ENCODE results near the gene EHD1. TPM values are rescaled to one million over a fixed set of nuclear protein-coding genes. Genes with fewer than 3 reads are reported as not detected.

EHD1 gene
- total RNA-seq, 1 donor from 2014 or later, result 86.8 TPM

DNA sequence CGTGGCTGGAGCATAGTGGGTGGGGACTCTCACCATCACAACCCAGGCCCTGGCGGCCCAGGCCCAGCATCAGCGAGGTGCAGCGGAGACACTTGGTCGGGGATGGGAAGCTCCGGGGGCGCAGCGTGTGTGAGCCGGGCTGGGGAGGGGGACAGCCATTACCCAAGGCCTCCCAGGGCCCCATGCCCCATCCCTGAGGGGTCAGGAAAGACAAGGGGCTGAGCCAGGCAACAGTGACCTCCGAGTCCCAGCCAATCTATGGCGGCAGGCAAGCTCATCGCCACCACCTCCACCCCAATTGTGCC lies 45.3 kb downstream of the EHD1 start:
- no peaks in the 10 kb centered on the region for H3K4me1 Mint-ChIP-seq
- no peak for DNase-seq (ENCODE audit: low spot score in 2 of 2, unreplicated experiment in 2 of 2)
- TF ChIP-seq, protein P1, sequence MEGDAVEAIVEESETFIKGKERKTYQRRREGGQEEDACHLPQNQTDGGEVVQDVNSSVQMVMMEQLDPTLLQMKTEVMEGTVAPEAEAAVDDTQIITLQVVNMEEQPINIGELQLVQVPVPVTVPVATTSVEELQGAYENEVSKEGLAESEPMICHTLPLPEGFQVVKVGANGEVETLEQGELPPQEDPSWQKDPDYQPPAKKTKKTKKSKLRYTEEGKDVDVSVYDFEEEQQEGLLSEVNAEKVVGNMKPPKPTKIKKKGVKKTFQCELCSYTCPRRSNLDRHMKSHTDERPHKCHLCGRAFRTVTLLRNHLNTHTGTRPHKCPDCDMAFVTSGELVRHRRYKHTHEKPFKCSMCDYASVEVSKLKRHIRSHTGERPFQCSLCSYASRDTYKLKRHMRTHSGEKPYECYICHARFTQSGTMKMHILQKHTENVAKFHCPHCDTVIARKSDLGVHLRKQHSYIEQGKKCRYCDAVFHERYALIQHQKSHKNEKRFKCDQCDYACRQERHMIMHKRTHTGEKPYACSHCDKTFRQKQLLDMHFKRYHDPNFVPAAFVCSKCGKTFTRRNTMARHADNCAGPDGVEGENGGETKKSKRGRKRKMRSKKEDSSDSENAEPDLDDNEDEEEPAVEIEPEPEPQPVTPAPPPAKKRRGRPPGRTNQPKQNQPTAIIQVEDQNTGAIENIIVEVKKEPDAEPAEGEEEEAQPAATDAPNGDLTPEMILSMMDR (IDR thresholded peaks at IDR 0.05; ENCODE audit: unreplicated experiment), result no peak
- no peaks in the 10 kb centered on the region for H3K9me3 Mint-ChIP-seq
- H3K36me3 Mint-ChIP-seq, result peaks cover 1% of the 10 kb centered on the region
- no peak overlapping the region for H3K4me3 Mint-ChIP-seq
- no peak overlapping the region for H3K27ac Mint-ChIP-seq
- no peaks in the 10 kb centered on the region for H3K27me3 Mint-ChIP-seq (ENCODE audit: low read depth)

DNA sequence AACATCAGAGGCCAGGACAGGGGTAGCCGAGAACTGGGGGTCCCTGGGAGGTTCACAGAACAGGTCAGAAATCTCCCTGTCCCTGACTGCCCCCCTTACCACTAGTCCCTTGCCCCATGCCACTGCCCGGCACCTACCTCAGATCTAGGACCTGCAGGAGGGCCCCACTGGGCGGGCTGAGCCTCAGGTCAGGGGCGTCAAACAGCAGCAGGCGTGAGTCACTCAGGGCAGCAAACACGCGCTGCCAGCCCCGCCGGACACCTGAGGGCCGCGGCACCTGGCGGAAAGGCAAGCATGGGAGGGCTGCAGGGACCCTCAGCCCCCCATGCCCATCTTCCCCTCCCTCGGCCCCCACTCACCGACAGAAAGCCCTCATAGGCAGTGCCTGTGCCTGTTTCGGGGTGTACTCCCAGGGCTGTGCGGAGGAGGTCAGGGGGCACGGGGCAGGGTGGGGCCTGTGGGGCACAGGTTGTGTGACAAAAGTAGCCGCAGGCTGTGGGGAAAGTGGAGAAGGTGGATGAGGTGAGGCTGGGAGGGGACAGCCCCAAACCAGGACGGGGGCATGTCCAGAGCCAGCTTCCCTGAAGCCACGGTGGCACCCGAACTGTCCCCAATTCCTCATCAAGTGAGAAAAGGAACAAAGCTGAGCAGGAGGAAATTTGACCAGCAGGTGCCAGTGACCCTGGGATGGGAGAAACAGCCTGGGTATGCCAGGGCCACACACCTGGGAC lies 45.8 kb downstream of the EHD1 start:
- no peak for DNase-seq (ENCODE audit: low spot score in 2 of 2, unreplicated experiment in 2 of 2)
- Mint-ChIP-seq H3K4me3 (no peak overlapping the region), H3K9me3 (no peaks in the 10 kb centered on the region), H3K4me1 (no peaks in the 10 kb centered on the region), H3K27me3 (ENCODE audit: low read depth) (no peaks in the 10 kb centered on the region), H3K27ac (no peak overlapping the region), H3K36me3 (peaks cover 6% of the 10 kb centered on the region)
- TF ChIP-seq, protein P1 (IDR thresholded peaks at IDR 0.05; ENCODE audit: unreplicated experiment), result no peak

DNA sequence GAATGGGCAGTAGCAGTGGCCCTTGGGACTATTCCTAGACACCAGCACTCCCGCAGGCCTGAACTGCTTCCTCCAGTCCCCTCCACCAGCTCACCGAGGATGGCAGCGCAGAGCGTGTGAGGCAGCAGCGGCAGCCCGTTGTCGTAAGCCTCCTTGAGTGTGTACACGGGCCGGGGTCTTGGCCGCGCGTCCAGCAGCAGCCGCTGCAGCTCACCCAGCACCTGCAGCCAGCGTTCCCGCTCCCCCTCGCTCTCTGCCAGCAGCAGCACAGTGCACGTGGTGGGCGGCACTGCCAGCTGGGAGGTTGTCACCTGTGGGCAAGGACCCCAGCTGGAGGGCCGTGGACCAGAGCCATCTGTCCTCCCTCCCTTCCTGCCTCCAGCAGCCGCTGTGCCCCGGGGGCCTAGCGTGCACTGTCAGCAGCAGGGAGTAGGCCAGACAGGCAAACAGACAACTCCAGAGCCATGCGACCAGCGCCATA lies 47.0 kb downstream of the EHD1 start:
- Mint-ChIP-seq H3K36me3 (peaks cover 8% of the 10 kb centered on the region), H3K27me3 (ENCODE audit: low read depth) (no peaks in the 10 kb centered on the region), H3K27ac (no peak overlapping the region), H3K4me1 (no peaks in the 10 kb centered on the region), H3K4me3 (no peak overlapping the region), H3K9me3 (no peaks in the 10 kb centered on the region)
- DNase-seq (ENCODE audit: low spot score in 2 of 2, unreplicated experiment in 2 of 2), result no peak
- TF ChIP-seq, protein P1 (IDR thresholded peaks at IDR 0.05; ENCODE audit: unreplicated experiment), result no peak

DNA sequence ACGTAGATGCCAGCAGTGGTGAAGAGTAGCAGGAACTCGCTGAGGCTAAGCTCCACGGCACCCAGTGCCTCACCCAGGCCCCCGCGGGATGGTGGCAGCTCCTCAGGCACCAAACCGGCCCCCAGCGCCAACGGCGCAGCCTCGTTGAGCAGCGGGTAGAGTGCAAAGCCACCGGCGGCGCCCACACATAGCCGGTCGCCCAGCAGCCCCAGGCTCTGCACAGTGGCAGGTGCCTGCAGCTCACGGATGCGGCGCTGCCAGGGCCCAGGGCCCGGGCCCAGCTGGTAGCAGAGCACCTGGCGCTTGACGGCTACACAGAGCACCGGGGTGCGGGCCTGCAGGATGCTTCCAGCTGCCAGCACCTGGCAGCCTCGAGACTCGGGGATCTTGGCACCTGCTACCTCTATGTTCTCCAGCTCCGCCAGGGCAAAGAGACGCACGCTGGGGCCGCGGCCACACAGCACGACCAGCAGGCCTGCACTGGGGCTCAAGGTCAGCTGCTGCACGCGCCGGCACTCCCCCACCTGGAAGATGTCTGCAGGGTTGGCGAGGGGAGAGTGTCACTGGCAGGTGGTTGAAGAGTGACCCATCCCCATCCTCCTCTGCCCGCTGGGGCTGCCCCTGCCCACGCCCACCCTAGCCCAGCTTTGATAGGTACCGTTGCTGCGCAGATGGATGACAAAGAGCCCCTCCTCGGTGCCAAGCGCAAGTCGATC lies 48.7 kb downstream of the EHD1 start:
- Mint-ChIP-seq H3K27ac (no peak overlapping the region), H3K4me1 (no peaks in the 10 kb centered on the region), H3K36me3 (peaks cover 15% of the 10 kb centered on the region), H3K4me3 (no peak overlapping the region), H3K27me3 (ENCODE audit: low read depth) (no peaks in the 10 kb centered on the region), H3K9me3 (no peaks in the 10 kb centered on the region)
- no peak for DNase-seq (ENCODE audit: low spot score in 2 of 2, unreplicated experiment in 2 of 2)
- TF ChIP-seq, protein P1 (IDR thresholded peaks at IDR 0.05; ENCODE audit: unreplicated experiment), result no peak

DNA sequence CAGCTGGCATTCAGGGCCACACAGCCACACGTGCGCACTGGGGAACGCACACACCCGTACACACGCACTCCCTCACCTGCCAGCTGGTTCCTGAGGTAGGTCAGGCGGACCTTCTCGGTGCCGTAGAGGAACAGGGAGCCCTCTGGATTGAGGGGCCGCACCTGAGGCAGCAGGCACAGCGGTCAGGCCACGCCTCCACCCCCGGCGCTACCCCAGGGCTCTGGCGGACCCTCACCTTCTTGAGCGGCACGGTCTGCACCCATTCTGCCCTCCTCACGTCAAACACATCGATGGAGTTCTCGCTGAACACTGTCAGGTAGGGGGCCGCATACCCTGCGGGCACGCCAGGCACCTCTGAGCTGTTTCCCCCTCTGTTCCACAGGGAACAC lies 51.0 kb downstream of the EHD1 start:
- TF ChIP-seq, protein P1 (IDR thresholded peaks at IDR 0.05; ENCODE audit: unreplicated experiment), result no peak
- no peaks in the 10 kb centered on the region for H3K27me3 Mint-ChIP-seq (ENCODE audit: low read depth)
- H3K4me1 Mint-ChIP-seq, result no peaks in the 10 kb centered on the region
- H3K36me3 Mint-ChIP-seq, result peaks cover 22% of the 10 kb centered on the region
- no peak overlapping the region for H3K4me3 Mint-ChIP-seq
- DNase-seq (ENCODE audit: low spot score in 2 of 2, unreplicated experiment in 2 of 2), result no peak
- H3K27ac Mint-ChIP-seq, result no peak overlapping the region
- H3K9me3 Mint-ChIP-seq, result no peaks in the 10 kb centered on the region

Measured in mesothelial cell of epicardium (in vitro differentiated cells).